ENCODE measurements around the gene SLC35A3.
"Not testable (repeated sequence)": the region's sequence is repeated elsewhere in the genome, so short reads cannot be mapped to it uniquely, and the experiment has no call there.

SLC35A3 gene

DNA sequence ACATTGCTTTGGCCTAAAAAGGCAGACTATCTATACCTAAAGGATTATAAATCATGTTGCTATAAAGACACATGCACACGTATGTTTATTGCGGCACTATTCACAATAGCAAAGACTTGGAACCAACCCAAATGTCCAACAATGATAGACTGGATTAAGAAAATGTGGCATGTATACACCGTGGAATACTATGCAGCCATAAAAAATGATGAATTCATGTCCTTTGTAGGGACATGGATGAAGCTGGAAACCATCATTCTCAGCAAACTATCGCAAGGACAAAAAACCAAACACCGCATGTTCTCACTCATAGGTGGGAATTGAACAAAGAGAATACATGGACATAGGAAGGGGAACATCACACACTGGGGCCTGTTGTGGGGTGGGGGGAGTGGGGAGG, 9.5 kb upstream of the SLC35A3 start:
- H3K4me3 ChIP-seq (ENCODE audit: low read depth, low read length); POLR2A ChIA-PET; H3K9me3 ChIP-seq (ENCODE audit: control insufficient read depth, insufficient read depth, low read depth, low read length); H3K4me1 ChIP-seq (ENCODE audit: control insufficient read depth, insufficient read depth, low read length); H3K36me3 ChIP-seq (ENCODE audit: control insufficient read depth in 2 of 2, insufficient read depth in 1 of 2, low read length in 2 of 2); H3K27ac ChIP-seq (ENCODE audit: extremely low read depth, low read depth, low read length): not testable (repeated sequence)
- CTCF ChIA-PET: interaction anchor here (0.7 kb wide), 1 partner anchor 9 kb away, joined by 4 read pairs; no protein-coding TSS in a partner anchor
- peak; percentile 91 for TF ChIP-seq ZNF146 (tag by site-specific recombination; IDR thresholded peaks at IDR 0.05)

DNA sequence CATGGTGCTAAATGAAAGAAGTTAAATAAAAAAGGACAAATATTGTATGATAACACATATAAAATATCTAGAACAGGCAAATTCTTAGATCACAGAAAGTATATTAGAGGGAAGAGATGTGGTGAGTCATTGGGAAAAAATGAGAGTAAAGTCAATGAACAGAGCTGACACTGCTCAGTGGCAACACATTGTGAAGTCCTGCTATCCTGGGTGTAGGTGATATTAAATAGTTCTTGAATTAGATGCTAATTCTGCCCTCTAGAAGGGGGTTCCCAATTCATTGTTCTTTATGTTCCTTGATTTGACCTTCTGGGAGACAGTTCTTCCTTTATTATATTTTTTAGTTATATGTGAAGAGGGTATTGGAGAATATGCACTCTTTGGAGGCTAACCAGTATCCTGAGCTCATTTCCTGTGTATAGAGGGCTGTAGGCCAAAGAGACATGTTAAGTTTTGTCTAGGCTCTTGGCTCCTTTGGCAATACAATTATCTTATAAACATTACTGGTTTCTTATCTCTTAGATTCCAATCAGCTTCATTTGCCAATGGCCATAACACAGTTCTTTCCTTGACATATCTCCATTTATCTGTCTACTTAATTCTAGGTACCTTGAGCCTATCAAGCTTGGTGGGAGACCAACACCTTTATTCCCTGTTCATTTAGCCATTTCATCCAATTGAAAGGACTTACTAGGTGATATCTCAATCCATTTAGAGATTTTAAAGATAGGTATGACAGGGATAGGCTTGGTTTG, 6.6 kb upstream of the SLC35A3 start:
- CTCF ChIA-PET: no interaction called here
- H3K4me3 ChIP-seq (ENCODE audit: low read depth, low read length): no peak overlapping the region
- H3K4me1 ChIP-seq (ENCODE audit: control insufficient read depth, insufficient read depth, low read length): no peaks in the 10 kb centered on the region
- no peaks in the 10 kb centered on the region for H3K9me3 ChIP-seq (ENCODE audit: control insufficient read depth, insufficient read depth, low read depth, low read length)
- no peaks in the 10 kb centered on the region for H3K36me3 ChIP-seq (ENCODE audit: control insufficient read depth in 2 of 2, insufficient read depth in 1 of 2, low read length in 2 of 2)
- POLR2A ChIA-PET: no interaction called here
- no peak for TF ChIP-seq SALL2 (tag by site-specific recombination; IDR thresholded peaks at IDR 0.05; ENCODE audit: borderline replicate concordance)
- TF ChIP-seq, protein P1, sequence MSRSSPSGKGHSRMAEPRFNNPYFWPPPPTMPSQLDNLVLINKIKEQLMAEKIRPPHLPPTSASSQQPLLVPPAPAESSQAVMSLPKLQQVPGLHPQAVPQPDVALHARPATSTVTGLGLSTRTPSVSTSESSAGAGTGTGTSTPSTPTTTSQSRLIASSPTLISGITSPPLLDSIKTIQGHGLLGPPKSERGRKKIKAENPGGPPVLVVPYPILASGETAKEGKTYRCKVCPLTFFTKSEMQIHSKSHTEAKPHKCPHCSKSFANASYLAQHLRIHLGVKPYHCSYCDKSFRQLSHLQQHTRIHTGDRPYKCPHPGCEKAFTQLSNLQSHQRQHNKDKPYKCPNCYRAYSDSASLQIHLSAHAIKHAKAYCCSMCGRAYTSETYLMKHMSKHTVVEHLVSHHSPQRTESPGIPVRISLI (tag by site-specific recombination; IDR thresholded peaks at IDR 0.05): no peak
- TF ChIP-seq, protein P2, sequence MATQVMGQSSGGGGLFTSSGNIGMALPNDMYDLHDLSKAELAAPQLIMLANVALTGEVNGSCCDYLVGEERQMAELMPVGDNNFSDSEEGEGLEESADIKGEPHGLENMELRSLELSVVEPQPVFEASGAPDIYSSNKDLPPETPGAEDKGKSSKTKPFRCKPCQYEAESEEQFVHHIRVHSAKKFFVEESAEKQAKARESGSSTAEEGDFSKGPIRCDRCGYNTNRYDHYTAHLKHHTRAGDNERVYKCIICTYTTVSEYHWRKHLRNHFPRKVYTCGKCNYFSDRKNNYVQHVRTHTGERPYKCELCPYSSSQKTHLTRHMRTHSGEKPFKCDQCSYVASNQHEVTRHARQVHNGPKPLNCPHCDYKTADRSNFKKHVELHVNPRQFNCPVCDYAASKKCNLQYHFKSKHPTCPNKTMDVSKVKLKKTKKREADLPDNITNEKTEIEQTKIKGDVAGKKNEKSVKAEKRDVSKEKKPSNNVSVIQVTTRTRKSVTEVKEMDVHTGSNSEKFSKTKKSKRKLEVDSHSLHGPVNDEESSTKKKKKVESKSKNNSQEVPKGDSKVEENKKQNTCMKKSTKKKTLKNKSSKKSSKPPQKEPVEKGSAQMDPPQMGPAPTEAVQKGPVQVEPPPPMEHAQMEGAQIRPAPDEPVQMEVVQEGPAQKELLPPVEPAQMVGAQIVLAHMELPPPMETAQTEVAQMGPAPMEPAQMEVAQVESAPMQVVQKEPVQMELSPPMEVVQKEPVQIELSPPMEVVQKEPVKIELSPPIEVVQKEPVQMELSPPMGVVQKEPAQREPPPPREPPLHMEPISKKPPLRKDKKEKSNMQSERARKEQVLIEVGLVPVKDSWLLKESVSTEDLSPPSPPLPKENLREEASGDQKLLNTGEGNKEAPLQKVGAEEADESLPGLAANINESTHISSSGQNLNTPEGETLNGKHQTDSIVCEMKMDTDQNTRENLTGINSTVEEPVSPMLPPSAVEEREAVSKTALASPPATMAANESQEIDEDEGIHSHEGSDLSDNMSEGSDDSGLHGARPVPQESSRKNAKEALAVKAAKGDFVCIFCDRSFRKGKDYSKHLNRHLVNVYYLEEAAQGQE (tag by site-specific recombination; IDR thresholded peaks at IDR 0.05): no peak
- no peak for TF ChIP-seq ZNF544 (tag by site-specific recombination; IDR thresholded peaks at IDR 0.05)
- TF ChIP-seq ZNF626 (tag by site-specific recombination; IDR thresholded peaks at IDR 0.05): no peak
- peak; percentile 63 for TF ChIP-seq ZNF660 (tag by site-specific recombination; IDR thresholded peaks at IDR 0.05)
- TF ChIP-seq ZBTB1 (tag by site-specific recombination; IDR thresholded peaks at IDR 0.05): no peak
- TF ChIP-seq SETDB1 (IDR thresholded peaks at IDR 0.05; ENCODE audit: insufficient read length, low read length): no peak
- H3K27ac ChIP-seq (ENCODE audit: extremely low read depth, low read depth, low read length): no peak overlapping the region

DNA sequence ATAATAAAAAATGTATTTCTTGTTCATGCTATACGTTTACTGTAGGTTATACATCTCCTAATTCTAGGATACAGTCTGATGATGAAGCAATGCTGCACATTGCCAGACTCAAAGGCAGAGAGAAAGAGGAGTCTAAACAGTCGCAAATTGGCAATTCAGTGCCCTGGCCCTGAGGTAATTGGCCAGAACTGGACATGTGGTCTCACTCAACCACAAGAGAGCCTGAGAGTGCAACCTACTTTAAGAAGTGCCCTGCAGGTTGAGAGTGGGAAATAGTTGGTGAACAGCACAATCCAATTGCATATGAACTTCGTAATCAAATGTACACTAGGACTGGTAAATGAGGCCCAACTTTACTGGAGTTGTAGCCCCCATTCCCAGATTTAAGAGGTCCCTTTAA, 5.0 kb upstream of the SLC35A3 start:
- TF ChIP-seq ZNF341 (tag by site-specific recombination; IDR thresholded peaks at IDR 0.05; ENCODE audit: low read depth) (no peak), SCRT2 (tag by site-specific recombination; IDR thresholded peaks at IDR 0.05) (no peak), ZNF670 (tag by site-specific recombination; IDR thresholded peaks at IDR 0.05; ENCODE audit: low read depth) (no peak), ZBTB1 (tag by site-specific recombination; IDR thresholded peaks at IDR 0.05) (no peak), ZNF114 (tag by site-specific recombination; IDR thresholded peaks at IDR 0.05) (no peak), ZNF792 (tag by site-specific recombination; IDR thresholded peaks at IDR 0.05) (no peak), EGR2 (tag by site-specific recombination; IDR thresholded peaks at IDR 0.05; ENCODE audit: low read depth) (no peak), ZNF426 (tag by site-specific recombination; IDR thresholded peaks at IDR 0.05) (no peak), ZNF302 (tag by site-specific recombination; IDR thresholded peaks at IDR 0.05; ENCODE audit: low read depth) (no peak), GLI2 (tag by site-specific recombination; IDR thresholded peaks at IDR 0.05; ENCODE audit: borderline replicate concordance, low read depth) (no peak), ZEB2 (tag by site-specific recombination; IDR thresholded peaks at IDR 0.05) (no peak)
- TF ChIP-seq, protein P3, sequence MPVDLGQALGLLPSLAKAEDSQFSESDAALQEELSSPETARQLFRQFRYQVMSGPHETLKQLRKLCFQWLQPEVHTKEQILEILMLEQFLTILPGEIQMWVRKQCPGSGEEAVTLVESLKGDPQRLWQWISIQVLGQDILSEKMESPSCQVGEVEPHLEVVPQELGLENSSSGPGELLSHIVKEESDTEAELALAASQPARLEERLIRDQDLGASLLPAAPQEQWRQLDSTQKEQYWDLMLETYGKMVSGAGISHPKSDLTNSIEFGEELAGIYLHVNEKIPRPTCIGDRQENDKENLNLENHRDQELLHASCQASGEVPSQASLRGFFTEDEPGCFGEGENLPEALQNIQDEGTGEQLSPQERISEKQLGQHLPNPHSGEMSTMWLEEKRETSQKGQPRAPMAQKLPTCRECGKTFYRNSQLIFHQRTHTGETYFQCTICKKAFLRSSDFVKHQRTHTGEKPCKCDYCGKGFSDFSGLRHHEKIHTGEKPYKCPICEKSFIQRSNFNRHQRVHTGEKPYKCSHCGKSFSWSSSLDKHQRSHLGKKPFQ (tag by site-specific recombination; IDR thresholded peaks at IDR 0.05): no peak
- TF ChIP-seq, protein P4, sequence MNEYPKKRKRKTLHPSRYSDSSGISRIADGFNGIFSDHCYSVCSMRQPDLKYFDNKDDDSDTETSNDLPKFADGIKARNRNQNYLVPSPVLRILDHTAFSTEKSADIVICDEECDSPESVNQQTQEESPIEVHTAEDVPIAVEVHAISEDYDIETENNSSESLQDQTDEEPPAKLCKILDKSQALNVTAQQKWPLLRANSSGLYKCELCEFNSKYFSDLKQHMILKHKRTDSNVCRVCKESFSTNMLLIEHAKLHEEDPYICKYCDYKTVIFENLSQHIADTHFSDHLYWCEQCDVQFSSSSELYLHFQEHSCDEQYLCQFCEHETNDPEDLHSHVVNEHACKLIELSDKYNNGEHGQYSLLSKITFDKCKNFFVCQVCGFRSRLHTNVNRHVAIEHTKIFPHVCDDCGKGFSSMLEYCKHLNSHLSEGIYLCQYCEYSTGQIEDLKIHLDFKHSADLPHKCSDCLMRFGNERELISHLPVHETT (tag by site-specific recombination; IDR thresholded peaks at IDR 0.05): no peak
- TF ChIP-seq, protein P5, sequence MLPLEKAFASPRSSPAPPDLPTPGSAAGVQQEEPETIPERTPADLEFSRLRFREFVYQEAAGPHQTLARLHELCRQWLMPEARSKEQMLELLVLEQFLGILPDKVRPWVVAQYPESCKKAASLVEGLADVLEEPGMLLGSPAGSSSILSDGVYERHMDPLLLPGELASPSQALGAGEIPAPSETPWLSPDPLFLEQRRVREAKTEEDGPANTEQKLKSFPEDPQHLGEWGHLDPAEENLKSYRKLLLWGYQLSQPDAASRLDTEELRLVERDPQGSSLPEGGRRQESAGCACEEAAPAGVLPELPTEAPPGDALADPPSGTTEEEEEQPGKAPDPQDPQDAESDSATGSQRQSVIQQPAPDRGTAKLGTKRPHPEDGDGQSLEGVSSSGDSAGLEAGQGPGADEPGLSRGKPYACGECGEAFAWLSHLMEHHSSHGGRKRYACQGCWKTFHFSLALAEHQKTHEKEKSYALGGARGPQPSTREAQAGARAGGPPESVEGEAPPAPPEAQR (tag by site-specific recombination; IDR thresholded peaks at IDR 0.05): no peak

More for the DNA sequence above, 5.0 kb upstream of the SLC35A3 start:
- POLR2A ChIA-PET: no interaction called here
- CTCF ChIA-PET: no interaction called here
- Histone ChIP-seq H3K4me1 (ENCODE audit: control insufficient read depth, insufficient read depth, low read length) (no peaks in the 10 kb centered on the region), H3K36me3 (ENCODE audit: control insufficient read depth in 2 of 2, insufficient read depth in 1 of 2, low read length in 2 of 2) (no peaks in the 10 kb centered on the region), H3K4me3 (ENCODE audit: low read depth, low read length) (no peak overlapping the region), H3K9me3 (ENCODE audit: control insufficient read depth, insufficient read depth, low read depth, low read length) (no peaks in the 10 kb centered on the region), H3K27ac (ENCODE audit: extremely low read depth, low read depth, low read length) (no peak overlapping the region)
